Stimulated activated naive CD4-positive, alpha-beta T cell treated with Interleukin-2 at 50 U/mL for 16 hours (primary cell): ENCODE results near the gene MEPCE.

ENCODE experiments used
- DNase-seq: peaks from one replicate; lab custom pipeline; 2025; lab: John Stamatoyannopoulos, UW

MEPCE gene

GRCh38 chr7:100483090-100483721 is 53.6 kb downstream of the MEPCE start:
- DNase-seq = peak; percentile 72
